Mucosa of gallbladder (tissue), 1 donor: ENCODE data around the gene FRMD5. TPM values are rescaled to one million over a fixed set of nuclear protein-coding genes. Genes with fewer than 3 reads are reported as not detected.

Experiments
- DNase-seq: peaks from one replicate; pipeline ENCODE4 v3.0.0-alpha.2; 2020; ENCODE audit warnings: low spot score
- total RNA-seq: library from RNA; stranded (reverse); gene quantifications from one replicate; pipeline ENCODE4 v1.2.1, GENCODE V29; 2021
- donor health status: DM: no; HTN: no; CAD: no.

FRMD5 gene
- total RNA-seq, 1 donor from 2014 or later = 3.3 TPM

- no peak for DNase-seq
Observed at GRCh38 chr15:43928152-43928551, 266.9 kb downstream of the FRMD5 start.

GRCh38 chr15:43927203-43927602, 267.9 kb downstream of the FRMD5 start:
- DNase-seq = no peak

GRCh38 chr15:43923553-43923952, 271.5 kb downstream of the FRMD5 start:
- no peak for DNase-seq

GRCh38 chr15:43922021-43922420, 273.1 kb downstream of the FRMD5 start:
- DNase-seq = no peak

GRCh38 chr15:43920815-43921214, 274.3 kb downstream of the FRMD5 start:
- DNase-seq = no peak

GRCh38 chr15:43920254-43920600, 274.8 kb downstream of the FRMD5 start:
- no peak for DNase-seq

- no peak for DNase-seq
Observed at GRCh38 chr15:43919540-43920253, 275.4 kb downstream of the FRMD5 start.

GRCh38 chr15:43918717-43919116, 276.4 kb downstream of the FRMD5 start:
- no peak for DNase-seq

GRCh38 chr15:43916326-43916660, 278.8 kb downstream of the FRMD5 start:
- DNase-seq = no peak

GRCh38 chr15:43915631-43916325, 279.3 kb downstream of the FRMD5 start:
- DNase-seq = no peak

GRCh38 chr15:43913941-43914340, 281.1 kb downstream of the FRMD5 start:
- DNase-seq = no peak

- no peak for DNase-seq
Observed at GRCh38 chr15:43913026-43913780, 281.9 kb downstream of the FRMD5 start.

- no peak for DNase-seq
Observed at GRCh38 chr15:43912208-43912607, 282.9 kb downstream of the FRMD5 start.

GRCh38 chr15:43911235-43911781, 283.8 kb downstream of the FRMD5 start:
- DNase-seq = no peak

GRCh38 chr15:43908516-43909050, 286.5 kb downstream of the FRMD5 start:
- DNase-seq = no peak

- DNase-seq = no peak
Observed at GRCh38 chr15:43905755-43906154, 289.3 kb downstream of the FRMD5 start.

GRCh38 chr15:43903864-43904290, 291.2 kb downstream of the FRMD5 start:
- peak; percentile 11 for DNase-seq

- no peak for DNase-seq
Observed at GRCh38 chr15:43901495-43901894, 293.6 kb downstream of the FRMD5 start.

- DNase-seq = no peak
Observed at GRCh38 chr15:43900996-43901395, 294.1 kb downstream of the FRMD5 start.

GRCh38 chr15:43899928-43900327, 295.1 kb downstream of the FRMD5 start:
- no peak for DNase-seq

GRCh38 chr15:43898891-43899290, 296.2 kb downstream of the FRMD5 start:
- no peak for DNase-seq

- no peak for DNase-seq
Observed at GRCh38 chr15:43896543-43896942, 298.5 kb downstream of the FRMD5 start.
